IMR-90 (cell line): ENCODE measurements around the gene DHRS4. TPM values are rescaled to one million over a fixed set of nuclear protein-coding genes. Genes with fewer than 3 reads are reported as not detected.
"Not testable (repeated sequence)": the region's sequence is repeated elsewhere in the genome, so short reads cannot be mapped to it uniquely, and the experiment has no call there.

Source experiments
- ATAC-seq: fragments of 200-7000 bp; cut with Tn5 transposase; 2 replicates; pipeline ENCODE4 v1.9.1; 2020; ENCODE audit warnings: low read depth, mild to moderate bottlenecking, moderate library complexity
- BruUV-seq: library from RNA; stranded (reverse); fragments of 400-500 nt; replicated peaks from 2 replicates; lab custom pipeline; 2021; lab: Mats Ljungman, UMichigan
- CTCF ChIA-PET: fragments of 300-600 bp; formaldehyde crosslinking; extraction: SDS; loops from one replicate; lab custom pipeline; 2021; ENCODE audit warnings: antibody characterized with exemption; lab: Yijun Ruan, JAX
- POLR2A ChIA-PET: fragments of 300-600 bp; sonication (Branson Sonifier 250); formaldehyde crosslinking; loops from one replicate; lab custom pipeline; 2022; ENCODE audit warnings: antibody characterized with exemption; ENCODE audit not compliant: unreplicated experiment; lab: Charles Lee
- DNase-seq: peaks from one replicate; pipeline ENCODE4 v3.0.0; 2013
- H2AFZ ChIP-seq: replicated peaks from 2 replicates; pipeline ENCODE3; 2013; ENCODE audit warnings: low read length, mild to moderate bottlenecking; ENCODE audit not compliant: poor library complexity
- H2AK5ac ChIP-seq: 2 replicates; pipeline ENCODE4 v1.6.1; 2013; ENCODE audit warnings: low read depth, low read length, inconsistent platforms
- H2AK9ac ChIP-seq: replicated peaks from 2 replicates; pipeline ENCODE3; 2013; ENCODE audit warnings: mild to moderate bottlenecking, low read depth, low read length, moderate library complexity; ENCODE audit not compliant: poor library complexity
- H2BK120ac ChIP-seq: 2 replicates; pipeline ENCODE4 v1.6.1; 2013; ENCODE audit warnings: low read depth, low read length, inconsistent platforms
- H2BK15ac ChIP-seq: 3 replicates; pipeline ENCODE4 v1.6.1; 2013; ENCODE audit warnings: low read depth, low read length, inconsistent platforms
- H2BK20ac ChIP-seq: 2 replicates; pipeline ENCODE4 v1.6.1; 2013; ENCODE audit warnings: low read depth, mild to moderate bottlenecking, inconsistent platforms, low read length, moderate library complexity
- H2BK5ac ChIP-seq: 2 replicates; pipeline ENCODE4 v1.6.1; 2013; ENCODE audit warnings: mild to moderate bottlenecking, low read depth, low read length, inconsistent platforms; ENCODE audit not compliant: poor library complexity, severe bottlenecking
- H3K14ac ChIP-seq: replicated peaks from 2 replicates; pipeline ENCODE4 v1.6.1; 2013; ENCODE audit warnings: low read depth, low read length, inconsistent platforms
- H3K18ac ChIP-seq: 2 replicates; pipeline ENCODE4 v1.6.1; 2013; ENCODE audit warnings: low read depth, low read length, control low read depth
- H3K23ac ChIP-seq: 2 replicates; pipeline ENCODE4 v1.6.1; 2013; ENCODE audit warnings: low read depth, low read length, inconsistent platforms
- H3K27ac ChIP-seq: 2 replicates; pipeline ENCODE4 v1.5.1; 2013; ENCODE audit warnings: mild to moderate bottlenecking, control low read depth, low read length; ENCODE audit not compliant: insufficient read depth
- H3K27me3 ChIP-seq: 2 replicates; pipeline ENCODE4 v1.6.1; 2013; ENCODE audit warnings: low read length; ENCODE audit not compliant: control insufficient read depth, insufficient read depth
- H3K36me3 ChIP-seq: 2 replicates; pipeline ENCODE4 v1.6.1; 2013; ENCODE audit warnings: low read length, mixed read lengths; ENCODE audit not compliant: control insufficient read depth, insufficient read depth
- H3K4ac ChIP-seq: 2 replicates; pipeline ENCODE4 v1.6.1; 2013; ENCODE audit warnings: low read depth, low read length, inconsistent platforms
- H3K4me1 ChIP-seq: 2 replicates; pipeline ENCODE4 v1.6.1; 2013; ENCODE audit warnings: low read length, mixed read lengths; ENCODE audit not compliant: control insufficient read depth, insufficient read depth
- H3K4me2 ChIP-seq: 2 replicates; pipeline ENCODE4 v1.6.1; 2013; ENCODE audit warnings: low read depth, mild to moderate bottlenecking, control low read depth, low read length, moderate library complexity
- H3K4me3 ChIP-seq: 2 replicates; pipeline ENCODE4 v1.5.1; 2013; ENCODE audit warnings: low read depth, mild to moderate bottlenecking, control low read depth, low read length, moderate library complexity; ENCODE audit not compliant: insufficient read depth
- H3K56ac ChIP-seq: 2 replicates; pipeline ENCODE4 v1.6.1; 2013; ENCODE audit warnings: low read length, inconsistent platforms; ENCODE audit not compliant: insufficient read depth; ENCODE audit errors: extremely low read depth
- H3K79me1 ChIP-seq, 2 experiments: 2 replicates each; pipeline ENCODE4 v1.6.1; 2013; ENCODE audit warnings: low read length in 2 of 2, inconsistent platforms in 1 of 2, low read depth in 1 of 2
- H3K9ac ChIP-seq: 2 replicates; pipeline ENCODE4 v1.6.1; 2013; ENCODE audit warnings: low read depth, low read length, control low read depth
- H3K9me1 ChIP-seq: 2 replicates; pipeline ENCODE4 v1.6.1; 2013; ENCODE audit warnings: low read length, inconsistent platforms; ENCODE audit not compliant: insufficient read depth
- H3K9me3 ChIP-seq: 2 replicates; pipeline ENCODE4 v1.6.1; 2013; ENCODE audit warnings: low read length; ENCODE audit not compliant: control insufficient read depth, insufficient read depth
- H4K20me1 ChIP-seq: 2 replicates; pipeline ENCODE4 v1.6.1; 2013; ENCODE audit warnings: low read length, inconsistent platforms; ENCODE audit not compliant: insufficient read depth
- H4K5ac ChIP-seq: 2 replicates; pipeline ENCODE4 v1.6.1; 2013; ENCODE audit warnings: mild to moderate bottlenecking, low read depth, low read length, control low read depth
- H4K8ac ChIP-seq, 2 experiments: 2 replicates each; pipeline ENCODE4 v1.6.1; 2013; ENCODE audit warnings: low read depth in 2 of 2, low read length in 2 of 2, control low read depth in 1 of 2, inconsistent platforms in 1 of 2
- H4K91ac ChIP-seq: 2 replicates; pipeline ENCODE4 v1.6.1; 2013; ENCODE audit warnings: low read depth, low read length, inconsistent platforms; ENCODE audit not compliant: insufficient read depth
- WGBS, 2 experiments: methylation state at CpG; one replicate each; pipeline versions ENCODE4 v1.1.5 to v1.1.7; 2013; ENCODE audit warnings: missing lambda C conversion rate in 2 of 2; ENCODE audit not compliant: insufficient read length in 1 of 2; ENCODE audit errors: extremely low coverage in 2 of 2; 5-methylcytosine and 5-hydroxymethylcytosine counted together
- dilution Hi-C: fragments of 300-500 bp; cut with HindIII; formaldehyde crosslinking; loops from one replicate; pipeline ENCODE4 v1.14.3; 2018; ENCODE audit warnings: low sequenced_read_pairs; ENCODE audit not compliant: unreplicated experiment
- in situ Hi-C: fragments of 300-500 bp; cut with MboI; formaldehyde crosslinking; loops from 3 replicates; pipeline ENCODE4 v1.14.3; 2019; ENCODE audit warnings: low sequenced_read_pairs, inconsistent platforms, mixed read lengths
- intact Hi-C: fragments of 100-400 bp; cut with micrococcal nuclease; formaldehyde crosslinking; loops from 2 replicates; pipeline ENCODE4 v1.10.0; 2022
- polyA plus RNA-seq, 3 experiments: library from polyadenylated mRNA; depleted of rRNA; stranded (reverse); fragments of >200 nt; gene quantifications; 2 replicates each; pipeline ENCODE4 v1.2.3, GENCODE V29; 2012; ENCODE audit warnings: low replicate concordance in 1 of 3
- total RNA-seq: library from RNA; depleted of rRNA; stranded (reverse); fragments of >200 nt; gene quantifications from 2 replicates; pipeline ENCODE4 v1.2.3, GENCODE V29; 2012

Gene DHRS4
- total and polyA plus RNA-seq, 2 of the 4 experiments (the other 2 are of a cell fraction) = 43.2 to 51.8 TPM

- H4K8ac ChIP-seq, H3K27me3 ChIP-seq, H3K36me3 ChIP-seq, H3K27ac ChIP-seq, H3K18ac ChIP-seq, H3K23ac ChIP-seq, BruUV-seq, in situ Hi-C loops, H2AK9ac ChIP-seq, H2BK5ac ChIP-seq, H4K5ac ChIP-seq, H3K4ac ChIP-seq, H3K9me1 ChIP-seq, ATAC-seq, H3K4me2 ChIP-seq, POLR2A ChIA-PET, DNase-seq, intact Hi-C loops, H3K9ac ChIP-seq, H3K9me3 ChIP-seq, H4K20me1 ChIP-seq, H2BK15ac ChIP-seq, H3K4me3 ChIP-seq, H3K14ac ChIP-seq, H2BK120ac ChIP-seq, H3K79me1 ChIP-seq, H2AK5ac ChIP-seq, dilution Hi-C loops, H4K91ac ChIP-seq, H3K56ac ChIP-seq, H2BK20ac ChIP-seq, CTCF ChIA-PET, H3K4me1 ChIP-seq, H2AFZ ChIP-seq: not testable (repeated sequence)
- no CpG with 5 or more reads among the region's 5 CpGs for WGBS, 2 experiments
Measured at GRCh38 chr14:23999640-24000039, 46.1 kb downstream of the DHRS4 start.

- H3K56ac ChIP-seq, H3K18ac ChIP-seq, H3K27me3 ChIP-seq, H4K91ac ChIP-seq, BruUV-seq, DNase-seq, H3K27ac ChIP-seq, H2BK20ac ChIP-seq, H2AFZ ChIP-seq, H3K4me1 ChIP-seq, H3K79me1 ChIP-seq, H3K23ac ChIP-seq, H2BK120ac ChIP-seq, H3K14ac ChIP-seq, H3K9me1 ChIP-seq, POLR2A ChIA-PET, H2BK5ac ChIP-seq, H3K4me3 ChIP-seq, H3K9me3 ChIP-seq, H4K5ac ChIP-seq, H2AK9ac ChIP-seq, H3K4ac ChIP-seq, CTCF ChIA-PET, H3K4me2 ChIP-seq, in situ Hi-C loops, H3K36me3 ChIP-seq, H4K8ac ChIP-seq, H2AK5ac ChIP-seq, H2BK15ac ChIP-seq, dilution Hi-C loops, H4K20me1 ChIP-seq, ATAC-seq, H3K9ac ChIP-seq, intact Hi-C loops: not testable (repeated sequence)
Measured at GRCh38 chr14:24001078-24001477, 47.5 kb downstream of the DHRS4 start.
